KMS-11 (cell line): ENCODE measurements around the gene C3orf38.

ENCODE experiments used
- H2AFZ ChIP-seq: fragments of 200-600 bp; sonication (generic); 2 replicates; pipeline ENCODE4 v1.6.1; 2016; ENCODE audit warnings: antibody characterized with exemption, mixed run types, low read depth
- H3K27ac ChIP-seq: fragments of 200-600 bp; sonication (generic); 2 replicates; pipeline ENCODE4 v1.6.1; 2016; ENCODE audit warnings: mild to moderate bottlenecking, mixed run types
- H3K27me3 ChIP-seq: fragments of 200-600 bp; sonication (generic); 2 replicates; pipeline ENCODE4 v1.6.1; 2017; ENCODE audit warnings: mild to moderate bottlenecking, low read depth, mixed run types, moderate library complexity; ENCODE audit not compliant: insufficient read depth
- H3K36me3 ChIP-seq: fragments of 200-600 bp; sonication (generic); 2 replicates; pipeline ENCODE4 v1.6.1; 2017; ENCODE audit warnings: mild to moderate bottlenecking, mixed run types; ENCODE audit not compliant: insufficient read depth
- H3K4me1 ChIP-seq: fragments of 200-600 bp; sonication (generic); 2 replicates; pipeline ENCODE4 v1.6.1; 2016; ENCODE audit warnings: mild to moderate bottlenecking, low read depth, mixed run types; ENCODE audit not compliant: poor library complexity, severe bottlenecking
- H3K4me2 ChIP-seq: fragments of 200-600 bp; sonication (generic); 2 replicates; pipeline ENCODE4 v1.7.0; 2016; ENCODE audit warnings: mild to moderate bottlenecking, mixed run types
- H3K4me3 ChIP-seq: fragments of 200-600 bp; sonication (generic); IDR thresholded peaks from 2 replicates; pipeline ENCODE4 v1.6.1; 2017; ENCODE audit warnings: low read depth, low read length, mixed read lengths; ENCODE audit not compliant: insufficient read depth
- H3K79me2 ChIP-seq: fragments of 200-600 bp; sonication (generic); 2 replicates; pipeline ENCODE4 v1.6.1; 2016; ENCODE audit warnings: low read depth, mixed run types; ENCODE audit not compliant: insufficient read depth
- H3K9ac ChIP-seq: fragments of 200-600 bp; sonication (generic); 2 replicates; pipeline ENCODE4 v1.6.1; 2016; ENCODE audit warnings: mild to moderate bottlenecking, mixed run types
- H4K20me1 ChIP-seq: fragments of 200-600 bp; sonication (generic); 2 replicates; pipeline ENCODE4 v1.6.1; 2016; ENCODE audit warnings: mild to moderate bottlenecking, mixed run types; ENCODE audit not compliant: insufficient read depth
- TF ChIP-seq, protein P1 (sequence below): fragments of 200-600 bp; sonication (generic); conservative IDR thresholded peaks from 2 replicates; pipeline ENCODE4 v1.6.1; 2017; ENCODE audit warnings: low read depth, mild to moderate bottlenecking, antibody characterized with exemption, low read length, moderate library complexity, mixed read lengths

C3orf38 gene

DNA sequence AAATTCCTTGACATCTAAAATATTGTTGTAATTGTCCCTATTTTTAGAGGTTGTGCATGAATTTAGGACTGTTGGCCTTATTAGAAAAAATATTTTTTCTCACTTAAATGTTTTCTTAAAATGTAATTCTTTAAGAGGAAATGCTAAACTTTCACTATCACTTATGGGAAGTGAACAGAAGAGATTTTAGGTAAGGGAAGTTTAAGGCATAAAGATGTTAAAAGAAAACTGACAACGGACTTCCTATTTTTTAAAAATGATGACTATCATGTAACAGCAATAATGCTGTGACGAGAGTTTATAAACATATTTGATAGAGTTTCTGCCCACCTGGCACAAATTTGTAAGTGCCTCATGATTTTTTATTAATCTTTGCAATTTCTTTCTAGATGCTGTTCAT is 3.1 kb downstream of the C3orf38 start:
- Histone ChIP-seq H3K27me3 (no peaks in the 10 kb centered on the region), H3K36me3 (no peaks in the 10 kb centered on the region), H3K79me2 (peaks cover 21% of the 10 kb centered on the region), H2AFZ (no peak overlapping the region), H3K4me1 (peaks cover 15% of the 10 kb centered on the region), H3K4me3 (no peak overlapping the region), H3K4me2 (no peak overlapping the region), H4K20me1 (no peaks in the 10 kb centered on the region), H3K9ac (no peak overlapping the region), H3K27ac (no peak overlapping the region)
- TF ChIP-seq, protein P1, sequence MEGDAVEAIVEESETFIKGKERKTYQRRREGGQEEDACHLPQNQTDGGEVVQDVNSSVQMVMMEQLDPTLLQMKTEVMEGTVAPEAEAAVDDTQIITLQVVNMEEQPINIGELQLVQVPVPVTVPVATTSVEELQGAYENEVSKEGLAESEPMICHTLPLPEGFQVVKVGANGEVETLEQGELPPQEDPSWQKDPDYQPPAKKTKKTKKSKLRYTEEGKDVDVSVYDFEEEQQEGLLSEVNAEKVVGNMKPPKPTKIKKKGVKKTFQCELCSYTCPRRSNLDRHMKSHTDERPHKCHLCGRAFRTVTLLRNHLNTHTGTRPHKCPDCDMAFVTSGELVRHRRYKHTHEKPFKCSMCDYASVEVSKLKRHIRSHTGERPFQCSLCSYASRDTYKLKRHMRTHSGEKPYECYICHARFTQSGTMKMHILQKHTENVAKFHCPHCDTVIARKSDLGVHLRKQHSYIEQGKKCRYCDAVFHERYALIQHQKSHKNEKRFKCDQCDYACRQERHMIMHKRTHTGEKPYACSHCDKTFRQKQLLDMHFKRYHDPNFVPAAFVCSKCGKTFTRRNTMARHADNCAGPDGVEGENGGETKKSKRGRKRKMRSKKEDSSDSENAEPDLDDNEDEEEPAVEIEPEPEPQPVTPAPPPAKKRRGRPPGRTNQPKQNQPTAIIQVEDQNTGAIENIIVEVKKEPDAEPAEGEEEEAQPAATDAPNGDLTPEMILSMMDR = no peak

DNA sequence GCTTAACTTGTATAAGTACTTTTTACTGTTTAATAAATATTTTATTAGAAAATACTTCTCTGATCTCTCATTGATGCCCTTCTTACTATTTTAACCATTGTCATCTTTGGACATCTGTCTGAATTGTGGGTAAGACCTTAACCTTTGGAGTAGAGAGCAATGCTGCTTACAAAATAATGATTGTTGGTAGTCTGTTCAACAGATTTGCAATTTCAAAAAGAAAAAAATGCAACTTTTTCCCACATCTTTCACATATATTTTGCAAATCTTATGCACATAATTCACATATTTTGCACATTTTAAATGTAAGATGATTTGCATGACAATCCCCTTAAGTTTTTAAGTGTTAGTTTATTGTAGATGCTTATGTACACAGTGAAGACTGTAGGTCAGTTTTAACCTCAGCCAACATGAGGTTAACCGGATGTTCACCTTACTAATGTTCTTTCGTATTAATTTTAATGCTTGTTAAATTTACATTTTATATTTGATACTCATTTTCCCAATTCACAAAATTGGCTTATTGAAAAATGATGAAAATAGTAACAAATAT is 16.7 kb downstream of the C3orf38 start:
- TF ChIP-seq, protein P1 = no peak
- H3K27ac ChIP-seq = no peak overlapping the region
- H3K27me3 ChIP-seq = no peaks in the 10 kb centered on the region
- H2AFZ ChIP-seq = no peak overlapping the region
- no peaks in the 10 kb centered on the region for H4K20me1 ChIP-seq
- H3K4me2 ChIP-seq = no peak overlapping the region
- H3K79me2 ChIP-seq = no peaks in the 10 kb centered on the region
- H3K4me3 ChIP-seq = no peak overlapping the region
- no peak overlapping the region for H3K9ac ChIP-seq
- H3K4me1 ChIP-seq = no peaks in the 10 kb centered on the region
- no peaks in the 10 kb centered on the region for H3K36me3 ChIP-seq

DNA sequence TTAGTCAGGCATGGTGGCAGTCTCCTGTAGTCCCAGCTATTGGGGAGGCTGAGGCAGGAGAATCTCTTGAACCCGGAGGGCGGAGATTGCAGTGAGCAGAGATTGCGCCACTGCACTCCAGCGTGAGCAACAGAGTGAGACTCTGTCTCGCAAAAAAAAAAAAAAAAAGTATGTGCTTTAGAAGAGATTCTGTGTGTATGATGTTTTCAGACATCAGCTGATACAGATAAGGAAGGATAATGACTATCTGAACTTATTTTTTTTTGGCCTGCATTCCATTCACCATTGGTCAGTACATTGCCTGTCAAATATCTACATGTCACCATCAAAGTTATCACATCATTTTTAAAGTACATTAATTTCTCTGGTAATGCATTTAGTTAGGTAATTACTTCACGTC is 17.4 kb downstream of the C3orf38 start:
- TF ChIP-seq, protein P1 = no peak
- H3K27ac ChIP-seq = no peak overlapping the region
- H3K4me3 ChIP-seq = no peak overlapping the region
- no peak overlapping the region for H2AFZ ChIP-seq
- H4K20me1 ChIP-seq = no peaks in the 10 kb centered on the region
- H3K4me2 ChIP-seq = no peak overlapping the region
- no peak overlapping the region for H3K9ac ChIP-seq
- no peaks in the 10 kb centered on the region for H3K27me3 ChIP-seq
- H3K79me2 ChIP-seq = no peaks in the 10 kb centered on the region
- no peaks in the 10 kb centered on the region for H3K4me1 ChIP-seq
- H3K36me3 ChIP-seq = no peaks in the 10 kb centered on the region

DNA sequence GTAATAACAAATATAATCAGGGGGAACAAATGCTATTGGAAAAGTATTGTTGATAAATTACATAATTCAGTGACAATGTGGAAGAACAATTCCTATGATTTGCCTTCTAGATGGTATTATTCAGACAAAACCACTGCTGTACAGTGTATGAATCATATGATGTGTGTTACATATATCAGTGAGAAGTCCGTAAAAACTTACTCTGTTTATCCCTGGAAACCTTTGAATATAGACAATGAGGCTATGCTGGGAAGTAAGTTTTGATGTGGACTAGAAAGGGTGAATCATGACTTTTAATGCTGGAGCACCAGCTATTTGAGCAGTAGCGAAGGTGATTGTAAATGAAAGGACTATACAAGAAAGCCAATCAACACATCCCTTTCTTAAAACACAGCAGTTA is 17.9 kb downstream of the C3orf38 start:
- Histone ChIP-seq H3K4me1 (no peaks in the 10 kb centered on the region), H3K4me3 (no peak overlapping the region), H3K36me3 (no peaks in the 10 kb centered on the region), H2AFZ (no peak overlapping the region), H3K27me3 (no peaks in the 10 kb centered on the region), H3K4me2 (no peak overlapping the region), H4K20me1 (no peaks in the 10 kb centered on the region), H3K9ac (no peak overlapping the region), H3K79me2 (no peaks in the 10 kb centered on the region), H3K27ac (no peak overlapping the region)
- TF ChIP-seq, protein P1 = no peak

DNA sequence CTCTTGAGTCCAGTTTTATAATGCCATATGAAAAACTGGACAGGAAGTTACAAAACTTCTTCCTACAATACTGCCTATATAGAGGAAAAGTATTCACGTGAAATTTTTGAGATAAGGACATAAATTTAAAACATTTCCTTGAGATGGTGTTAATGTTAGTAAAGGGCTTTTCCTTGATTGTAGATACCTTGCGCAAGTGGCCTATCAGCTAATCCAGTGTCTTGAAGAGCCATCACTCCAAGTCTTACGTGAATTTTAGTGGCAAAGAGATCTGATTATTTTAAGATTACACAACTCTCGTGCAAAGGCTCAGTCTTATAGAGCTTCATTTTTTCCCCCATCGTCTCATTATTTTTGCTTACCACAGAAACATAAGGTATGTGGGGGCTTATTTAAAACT is 18.4 kb downstream of the C3orf38 start:
- Histone ChIP-seq H3K27me3 (no peaks in the 10 kb centered on the region), H3K4me3 (no peak overlapping the region), H2AFZ (no peak overlapping the region), H3K9ac (no peak overlapping the region), H3K27ac (no peak overlapping the region), H3K4me1 (no peaks in the 10 kb centered on the region), H4K20me1 (no peaks in the 10 kb centered on the region), H3K4me2 (no peak overlapping the region), H3K79me2 (no peaks in the 10 kb centered on the region), H3K36me3 (no peaks in the 10 kb centered on the region)
- TF ChIP-seq, protein P1 = no peak
